Fibroblast of pulmonary artery (primary cell): ENCODE measurements around the gene CDC42EP5.
"Not testable (repeated sequence)": the region's sequence is repeated elsewhere in the genome, so short reads cannot be mapped to it uniquely, and the experiment has no call there.

Source experiments
- DNase-seq: peaks from one replicate; pipeline ENCODE4 v3.0.0-alpha.2; 2010; ENCODE audit warnings: low read depth
- H3K4me3 ChIP-seq: replicated peaks from 2 replicates; pipeline ENCODE4 v1.5.1; 2011; ENCODE audit warnings: low read depth, mild to moderate bottlenecking, control low read depth, low read length, moderate library complexity
- TF ChIP-seq, protein P1 (sequence below): IDR thresholded peaks from 2 replicates; pipeline ENCODE4 v1.5.1; 2011; ENCODE audit warnings: mild to moderate bottlenecking, control low read depth, low read length, inconsistent platforms; ENCODE audit errors: missing control alignments

Gene CDC42EP5

DNA sequence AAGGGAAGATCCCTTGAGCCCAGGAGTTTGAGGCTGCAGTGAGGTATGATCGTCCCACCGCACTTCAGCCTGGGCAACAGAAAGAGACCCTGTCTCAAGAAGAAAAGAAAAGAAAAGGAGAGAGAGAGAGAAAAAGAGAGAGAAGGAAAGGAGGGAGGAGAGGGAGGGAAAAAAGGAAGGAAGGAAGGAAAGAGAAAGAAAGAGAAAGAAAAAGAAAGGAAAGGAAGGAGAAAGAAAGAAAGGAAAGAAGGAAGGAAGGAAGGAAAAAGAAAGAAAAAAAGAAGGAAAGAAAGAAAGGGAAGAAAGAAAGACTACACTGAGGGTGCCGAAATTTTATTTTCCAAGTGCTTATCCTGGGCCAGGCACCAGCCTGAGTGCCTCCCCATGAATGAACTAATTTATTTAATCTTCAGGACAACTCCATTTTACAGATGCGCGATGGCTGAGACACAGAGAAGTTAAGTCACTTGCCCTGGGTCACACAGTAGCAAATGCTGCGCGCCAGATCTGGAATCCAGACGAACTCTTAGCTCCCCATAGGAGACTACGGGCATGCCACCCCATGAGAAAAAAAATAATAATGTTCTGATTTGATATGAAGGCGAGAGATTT lies 2.7 kb downstream of the CDC42EP5 start:
- TF ChIP-seq, protein P1, sequence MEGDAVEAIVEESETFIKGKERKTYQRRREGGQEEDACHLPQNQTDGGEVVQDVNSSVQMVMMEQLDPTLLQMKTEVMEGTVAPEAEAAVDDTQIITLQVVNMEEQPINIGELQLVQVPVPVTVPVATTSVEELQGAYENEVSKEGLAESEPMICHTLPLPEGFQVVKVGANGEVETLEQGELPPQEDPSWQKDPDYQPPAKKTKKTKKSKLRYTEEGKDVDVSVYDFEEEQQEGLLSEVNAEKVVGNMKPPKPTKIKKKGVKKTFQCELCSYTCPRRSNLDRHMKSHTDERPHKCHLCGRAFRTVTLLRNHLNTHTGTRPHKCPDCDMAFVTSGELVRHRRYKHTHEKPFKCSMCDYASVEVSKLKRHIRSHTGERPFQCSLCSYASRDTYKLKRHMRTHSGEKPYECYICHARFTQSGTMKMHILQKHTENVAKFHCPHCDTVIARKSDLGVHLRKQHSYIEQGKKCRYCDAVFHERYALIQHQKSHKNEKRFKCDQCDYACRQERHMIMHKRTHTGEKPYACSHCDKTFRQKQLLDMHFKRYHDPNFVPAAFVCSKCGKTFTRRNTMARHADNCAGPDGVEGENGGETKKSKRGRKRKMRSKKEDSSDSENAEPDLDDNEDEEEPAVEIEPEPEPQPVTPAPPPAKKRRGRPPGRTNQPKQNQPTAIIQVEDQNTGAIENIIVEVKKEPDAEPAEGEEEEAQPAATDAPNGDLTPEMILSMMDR: no peak
- peak overlapping the region; percentile 57 for H3K4me3 ChIP-seq
- no peak for DNase-seq

DNA sequence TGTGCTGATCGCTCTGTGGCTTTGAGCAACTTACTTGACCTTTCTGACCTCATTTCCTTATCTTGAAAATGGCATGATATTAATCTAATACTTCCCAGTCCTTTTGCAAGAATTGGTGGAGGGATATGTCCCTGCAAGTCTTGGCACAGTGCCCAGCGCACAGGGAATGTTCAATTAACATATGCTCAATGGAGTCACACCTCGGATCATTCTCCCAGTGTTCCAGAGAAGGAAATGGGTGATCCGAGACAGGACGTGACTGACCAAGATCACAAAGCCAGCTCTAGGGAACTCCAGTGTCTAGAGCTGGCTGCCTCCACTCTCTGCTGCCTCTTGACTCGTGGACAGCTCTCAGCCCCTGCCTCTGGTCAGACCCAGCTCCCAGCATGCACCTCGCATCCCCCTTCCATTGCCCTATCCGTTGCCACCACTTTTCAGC lies 3.6 kb downstream of the CDC42EP5 start:
- H3K4me3 ChIP-seq: no peak overlapping the region
- TF ChIP-seq, protein P1: no peak
- DNase-seq: no peak

GRCh38 chr19:54466110-54466480 lies 7.0 kb downstream of the CDC42EP5 start:
- not testable (repeated sequence) for H3K4me3 ChIP-seq, DNase-seq

- TF ChIP-seq, protein P1: no peak
- DNase-seq: no peak
- H3K4me3 ChIP-seq: no peak overlapping the region
Measured at GRCh38 chr19:54465426-54466109, 7.5 kb downstream of the CDC42EP5 start.

- H3K4me3 ChIP-seq: peak overlapping the region; percentile 58
- DNase-seq: peak; percentile 82
- TF ChIP-seq, protein P1: no peak
Measured at GRCh38 chr19:54464630-54465425, 8.3 kb downstream of the CDC42EP5 start.

GRCh38 chr19:54464044-54464629 lies 9.0 kb downstream of the CDC42EP5 start:
- H3K4me3 ChIP-seq: peak overlapping the region; percentile 58
- DNase-seq: peak; percentile 90
- TF ChIP-seq, protein P1: no peak

DNA sequence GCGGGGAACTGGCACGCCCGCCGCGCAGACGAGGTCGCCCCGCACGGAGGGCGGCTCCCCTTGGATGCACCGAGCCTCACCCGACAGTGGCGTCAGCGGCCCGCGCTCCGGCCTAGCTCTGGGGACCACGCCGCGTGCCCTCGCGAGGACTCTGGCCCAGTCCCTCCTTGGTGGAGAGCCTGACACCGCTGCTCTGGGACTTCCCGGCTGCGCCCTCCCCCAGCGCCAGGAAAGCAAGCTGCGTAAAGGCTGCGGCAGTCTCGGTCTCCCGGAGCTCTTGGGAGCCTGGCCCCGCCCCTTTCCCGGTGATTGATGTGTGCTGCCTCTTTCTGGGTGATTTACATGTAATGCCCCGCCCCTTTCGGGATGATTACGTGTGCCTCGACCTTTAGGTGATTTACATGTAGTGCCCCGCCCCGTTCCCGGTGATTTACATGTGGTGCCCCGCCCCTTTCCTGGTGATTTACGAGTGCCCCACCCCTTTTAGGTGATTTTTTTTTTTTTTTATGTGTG lies 9.5 kb downstream of the CDC42EP5 start, which contains the start of gene LENG9:
LENG9 (minus strand) TSS at position 248 of the 513 bp plus-strand sequence. CDS start 252 bp downstream, outside the sequence.
- DNase-seq: peak; percentile 99
- peak within 1 kb of the TSS; percentile 58 for H3K4me3 ChIP-seq
- TF ChIP-seq, protein P1: no peak
